ENCODE data around the gene CCBE1.

DNA sequence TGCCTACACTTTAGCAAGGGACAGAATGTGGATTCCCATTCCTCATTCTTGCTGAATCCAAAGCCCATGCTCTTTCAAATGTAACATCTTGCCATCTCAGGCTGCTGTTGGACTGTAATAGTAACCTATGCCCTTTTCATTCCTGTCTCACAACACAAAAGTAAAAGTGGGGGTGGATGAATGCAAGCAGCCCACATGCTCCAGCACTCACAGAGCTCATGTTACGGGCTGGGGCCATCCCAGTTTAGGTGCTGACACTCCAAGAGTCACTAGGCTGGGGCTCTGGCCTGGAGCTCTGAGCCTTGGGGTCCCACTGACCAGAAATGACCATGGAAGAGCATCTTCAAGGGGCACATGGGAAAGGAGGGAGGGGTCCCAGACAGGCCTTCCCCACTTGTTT, 47.6 kb downstream of the CCBE1 start:
- TF ChIP-seq, protein P1, sequence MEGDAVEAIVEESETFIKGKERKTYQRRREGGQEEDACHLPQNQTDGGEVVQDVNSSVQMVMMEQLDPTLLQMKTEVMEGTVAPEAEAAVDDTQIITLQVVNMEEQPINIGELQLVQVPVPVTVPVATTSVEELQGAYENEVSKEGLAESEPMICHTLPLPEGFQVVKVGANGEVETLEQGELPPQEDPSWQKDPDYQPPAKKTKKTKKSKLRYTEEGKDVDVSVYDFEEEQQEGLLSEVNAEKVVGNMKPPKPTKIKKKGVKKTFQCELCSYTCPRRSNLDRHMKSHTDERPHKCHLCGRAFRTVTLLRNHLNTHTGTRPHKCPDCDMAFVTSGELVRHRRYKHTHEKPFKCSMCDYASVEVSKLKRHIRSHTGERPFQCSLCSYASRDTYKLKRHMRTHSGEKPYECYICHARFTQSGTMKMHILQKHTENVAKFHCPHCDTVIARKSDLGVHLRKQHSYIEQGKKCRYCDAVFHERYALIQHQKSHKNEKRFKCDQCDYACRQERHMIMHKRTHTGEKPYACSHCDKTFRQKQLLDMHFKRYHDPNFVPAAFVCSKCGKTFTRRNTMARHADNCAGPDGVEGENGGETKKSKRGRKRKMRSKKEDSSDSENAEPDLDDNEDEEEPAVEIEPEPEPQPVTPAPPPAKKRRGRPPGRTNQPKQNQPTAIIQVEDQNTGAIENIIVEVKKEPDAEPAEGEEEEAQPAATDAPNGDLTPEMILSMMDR (IDR thresholded peaks at IDR 0.05): no peak
- no peak for TF ChIP-seq POLR2A (IDR thresholded peaks at IDR 0.05)

Data from adrenal gland (tissue), 5 donors.